Activated CD4-positive, alpha-beta T cell treated with anti-CD3 and anti-CD28 coated beads, Interleukin-2, Interleukin-6, amounts not matched to agents 100 ng/mL and 50 ng/mL, durations not matched to agents 16 hours and 8 hours (primary cell): ENCODE measurements around the gene FCN3.
A peak's percentile ranks its signal among the peaks of the same experiment; 100 is the strongest.
"Not testable (repeated sequence)": the region's sequence is repeated elsewhere in the genome, so short reads cannot be mapped to it uniquely, and the experiment has no call there.

Source experiments
- DNase-seq: peaks from one replicate; pipeline ENCODE4 v3.0.0-alpha.2; 2020

The FCN3 gene

GRCh38 chr1:27374362-27375086, at the start of gene FCN3:
FCN3 (minus strand) TSS chr1:27374824; CDS start chr1:27374818, 6 bp downstream.
- DNase-seq, result no peak

GRCh38 chr1:27423709-27424108, 49.1 kb upstream of the FCN3 start:
- no peak for DNase-seq

GRCh38 chr1:27418326-27419185, 43.9 kb upstream of the FCN3 start:
- DNase-seq, result peak; percentile 90

DNA sequence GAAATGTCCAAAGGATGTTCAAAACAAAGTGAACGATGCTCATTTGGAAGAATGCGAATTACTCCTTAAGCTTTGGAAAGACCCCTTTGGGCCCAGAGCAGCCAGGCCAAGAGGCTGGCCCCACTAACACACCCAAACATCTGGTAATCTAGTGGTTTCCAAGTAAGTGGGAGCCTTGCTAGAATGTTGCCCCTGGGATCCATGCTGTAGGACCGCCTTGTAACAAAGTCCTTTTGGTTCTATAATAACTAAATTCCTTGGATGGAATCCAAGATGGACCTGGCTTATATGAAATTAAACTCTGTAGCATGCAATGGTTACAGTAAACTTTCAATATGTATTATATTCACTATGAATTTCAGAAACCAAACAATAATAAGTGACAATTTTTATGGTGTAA, 43.1 kb upstream of the FCN3 start:
- DNase-seq, result no peak

- DNase-seq, result peak; percentile 82
Measured at GRCh38 chr1:27416387-27417111, 41.9 kb upstream of the FCN3 start.

- no peak for DNase-seq
Measured at GRCh38 chr1:27414091-27414490, 39.5 kb upstream of the FCN3 start.

GRCh38 chr1:27413004-27413403, 38.4 kb upstream of the FCN3 start:
- no peak for DNase-seq

GRCh38 chr1:27412502-27412901, 37.9 kb upstream of the FCN3 start:
- no peak for DNase-seq

DNA sequence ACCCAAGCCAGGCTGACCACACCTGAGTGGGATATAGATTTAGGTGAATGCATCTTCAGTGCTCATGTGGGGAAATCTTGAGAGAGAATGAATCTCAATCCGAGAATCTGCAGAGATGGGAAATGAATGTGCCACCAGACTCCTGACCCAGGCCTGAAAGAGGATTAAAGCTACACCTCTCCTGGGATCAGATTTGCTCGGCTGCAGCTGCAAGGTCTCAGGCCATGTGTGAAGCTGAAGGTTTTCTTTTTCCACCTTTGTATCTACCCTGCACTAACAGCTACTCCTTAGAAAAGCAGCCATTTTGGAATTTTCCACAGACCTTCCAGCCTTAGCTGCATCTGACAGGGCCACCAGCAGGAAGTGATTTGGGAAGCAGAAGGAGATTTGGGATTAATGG, 36.1 kb upstream of the FCN3 start:
- no peak for DNase-seq

- DNase-seq, result no peak
Measured at GRCh38 chr1:27409669-27410068, 35.0 kb upstream of the FCN3 start.

DNA sequence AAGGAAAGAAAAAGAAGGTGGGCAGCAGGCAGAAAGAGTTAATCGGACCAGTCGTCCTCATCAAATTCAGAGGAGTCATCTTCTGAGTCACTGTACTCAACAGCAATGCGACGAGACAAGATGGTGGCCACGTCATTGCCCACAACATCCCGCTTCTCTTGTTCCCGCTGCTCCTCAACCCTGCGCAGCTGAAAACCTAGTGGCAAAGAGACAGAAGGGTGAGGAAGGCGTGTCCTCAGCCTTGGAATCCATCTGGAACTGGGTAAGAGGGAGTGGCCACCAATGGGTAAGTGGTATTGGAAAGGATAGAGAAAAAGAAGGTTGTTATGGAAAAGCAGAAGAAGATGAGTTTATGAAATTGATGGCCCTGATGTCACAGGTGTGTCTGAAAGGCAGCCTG, 33.5 kb upstream of the FCN3 start:
- DNase-seq, result no peak

GRCh38 chr1:27406791-27407190, 32.2 kb upstream of the FCN3 start:
- not testable (repeated sequence) for DNase-seq

DNA sequence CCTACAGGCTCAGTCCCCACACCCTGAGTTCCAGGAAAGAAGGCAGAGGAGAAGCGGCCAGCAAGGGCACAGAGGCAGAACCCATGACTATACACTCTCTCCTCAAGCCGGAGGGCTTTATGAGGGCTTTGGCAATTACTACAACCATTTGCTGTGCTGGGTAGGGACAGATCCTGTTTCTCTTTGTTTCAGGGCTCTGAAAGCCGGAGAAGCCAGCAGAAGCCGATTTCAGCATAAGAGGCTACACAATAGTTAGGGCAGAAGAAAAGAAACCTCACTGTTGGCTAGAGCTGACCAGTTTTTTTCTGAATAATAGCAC, 31.7 kb upstream of the FCN3 start:
- no peak for DNase-seq

- DNase-seq, result not testable (repeated sequence)
Measured at GRCh38 chr1:27405598-27406361, 31.2 kb upstream of the FCN3 start.

DNA sequence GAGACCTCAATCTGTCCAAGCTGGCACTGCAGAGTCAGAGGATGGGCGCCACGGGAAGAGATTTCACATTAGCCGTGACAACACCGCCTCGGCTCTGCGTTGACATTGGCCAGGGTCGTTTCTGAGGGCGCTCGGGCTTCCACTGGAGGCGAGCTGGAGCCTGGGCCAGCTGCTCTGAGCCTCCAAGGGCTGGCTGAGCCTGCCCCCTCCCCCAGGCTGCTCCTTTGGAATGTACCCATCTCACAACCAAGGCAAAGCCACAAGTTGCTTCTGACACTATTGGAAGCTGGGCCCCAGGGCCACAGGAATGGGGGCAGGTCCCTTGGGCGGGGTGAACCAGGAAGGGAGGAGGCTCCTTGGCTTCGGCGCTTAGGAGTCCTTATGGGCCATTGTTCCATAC, 30.4 kb upstream of the FCN3 start:
- no peak for DNase-seq

- DNase-seq, result no peak
Measured at GRCh38 chr1:27403931-27404330, 29.3 kb upstream of the FCN3 start.

- DNase-seq, result peak; percentile 22
Measured at GRCh38 chr1:27403065-27403726, 28.6 kb upstream of the FCN3 start.

- DNase-seq, result no peak
Measured at GRCh38 chr1:27402349-27402754, 27.7 kb upstream of the FCN3 start.

- DNase-seq, result no peak
Measured at GRCh38 chr1:27400963-27401341, 26.3 kb upstream of the FCN3 start.

GRCh38 chr1:27400082-27400962, 25.7 kb upstream of the FCN3 start:
- no peak for DNase-seq
